K562 (cell line): ENCODE data around the gene TICAM1. TPM values are rescaled to one million over a fixed set of nuclear protein-coding genes. Genes with fewer than 3 reads are reported as not detected.

Experiments used
- ATAC-seq: fragments of 200-7000 bp; cut with Tn5 transposase; 3 replicates; pipeline ENCODE4 v1.9.1; 2020; ENCODE audit warnings: moderate library complexity
- BruUV-seq: library from RNA; stranded (reverse); fragments of 400-500 nt; replicated peaks from 2 replicates; lab custom pipeline; 2021; lab: Mats Ljungman, UMichigan
- CTCF ChIA-PET: fragments of 300-600 bp; formaldehyde crosslinking; extraction: SDS; loops from one replicate; lab custom pipeline; 2021; ENCODE audit warnings: low intra/inter-chr PET ratio; lab: Yijun Ruan, JAX
- POLR2A ChIA-PET: fragments of 300-600, 350-650 bp; sonication (Branson Sonifier 250); formaldehyde crosslinking; extraction: SDS; loops from one replicate; lab custom pipeline; 2021; ENCODE audit warnings: antibody characterized with exemption, inconsistent platforms; lab: Yijun Ruan, JAX
- DNase-seq, 4 experiments: peaks; one replicate each; pipeline versions ENCODE4 v3.0.0 to v3.0.0-alpha.2; 2011 to 2018; ENCODE audit warnings: low spot score in 3 of 4, mixed read lengths in 3 of 4; ENCODE audit errors: extremely low read depth in 1 of 4
- FAIRE-seq: peaks from 2 replicates; lab custom pipeline; 2011; peaks lifted over from hg19 to GRCh38; lab: Jason Lieb, UNC
- H2AFZ ChIP-seq: 2 replicates; pipeline ENCODE4 v1.6.0; 2011; ENCODE audit warnings: low read depth, low read length, control low read depth, inconsistent platforms
- H3K27ac ChIP-seq: fragments of 200-600 bp; 3 replicates; pipeline ENCODE4 v1.8.0; 2011; ENCODE audit warnings: low read depth, mild to moderate bottlenecking, control low read depth, inconsistent platforms, low read length, moderate library complexity, mixed read lengths; ENCODE audit errors: extremely low read depth
- H3K27me3 ChIP-seq, 2 experiments: fragments of 300-600 bp in 1 of 2; 2 replicates in 1 of 2; 3 replicates in 1 of 2; pipeline versions ENCODE4 v1.6.0 to v1.8.0; 2011; ENCODE audit warnings: inconsistent platforms in 2 of 2, low read length in 2 of 2, mild to moderate bottlenecking in 1 of 2, mixed read lengths in 1 of 2, moderate library complexity in 1 of 2; ENCODE audit not compliant: control insufficient read depth in 2 of 2, insufficient read depth in 2 of 2
- H3K36me3 ChIP-seq: fragments of 300-600 bp; 3 replicates; pipeline ENCODE4 v1.8.0; 2011; ENCODE audit warnings: mild to moderate bottlenecking, low read length, inconsistent platforms; ENCODE audit not compliant: control insufficient read depth, insufficient read depth
- H3K4me1 ChIP-seq, 2 experiments: fragments of 200-600 bp in 1 of 2; replicated peaks in 1 of 2; 2 replicates in 1 of 2; 3 replicates in 1 of 2; pipeline versions ENCODE4 v1.5.1 to v1.8.0; 2011; ENCODE audit warnings: inconsistent platforms in 2 of 2, low read length in 2 of 2, mild to moderate bottlenecking in 1 of 2, mixed read lengths in 1 of 2, moderate library complexity in 1 of 2; ENCODE audit not compliant: control insufficient read depth in 2 of 2, insufficient read depth in 2 of 2
- H3K4me2 ChIP-seq: 2 replicates; pipeline ENCODE4 v1.6.1; 2011; ENCODE audit warnings: low read length, control low read depth, inconsistent platforms, mixed read lengths; ENCODE audit not compliant: insufficient read depth
- H3K4me3 ChIP-seq: fragments of 200-600 bp; sonication (generic), shearing (Covaris generic); 2 replicates; pipeline ENCODE4 v1.5.1; 2016; ENCODE audit warnings: control low read depth, inconsistent platforms
- H3K79me2 ChIP-seq: fragments of 200-600 bp; 3 replicates; pipeline ENCODE4 v1.8.0; 2011; ENCODE audit warnings: low read length, inconsistent platforms; ENCODE audit not compliant: control insufficient read depth, insufficient read depth
- H3K9ac ChIP-seq, 2 experiments: 2 replicates each; pipeline versions ENCODE4 v1.6.0 to v1.6.1; 2011; ENCODE audit warnings: low read depth in 2 of 2, low read length in 2 of 2, control low read depth in 1 of 2, inconsistent platforms in 1 of 2, mild to moderate bottlenecking in 1 of 2, mixed read lengths in 1 of 2; ENCODE audit not compliant: insufficient read depth in 1 of 2
- H3K9me1 ChIP-seq: one replicate; pipeline ENCODE4 v1.6.0; 2011; ENCODE audit warnings: inconsistent platforms, mild to moderate bottlenecking, low read length, moderate library complexity; ENCODE audit not compliant: control insufficient read depth, insufficient read depth
- H3K9me3 ChIP-seq: replicated peaks from 2 replicates; pipeline ENCODE4 v1.5.1; 2011; ENCODE audit warnings: low read depth, low read length, inconsistent platforms; ENCODE audit not compliant: control insufficient read depth, insufficient read depth
- H4K20me1 ChIP-seq: replicated peaks from 2 replicates; pipeline ENCODE4 v1.6.1; 2011; ENCODE audit warnings: low read length, inconsistent platforms, mixed read lengths; ENCODE audit not compliant: control insufficient read depth, insufficient read depth
- JUNB ChIP-seq: fragments of 450-650 bp; formaldehyde crosslinking; conservative IDR thresholded peaks from 2 replicates; pipeline ENCODE4 v1.4.0; 2020; ENCODE audit warnings: mild to moderate bottlenecking
- NFIX ChIP-seq: fragments of 250-450 bp; sonication (Bioruptor Pico); IDR thresholded peaks from 2 replicates; pipeline ENCODE4 v1.4.0; 2020; ENCODE audit warnings: low read depth, mild to moderate bottlenecking, moderate library complexity
- PHB ChIP-seq: fragments of 250-450 bp; sonication (Bioruptor Pico); IDR thresholded peaks from 2 replicates; pipeline ENCODE4 v1.5.0; 2021
- PRMT5 ChIP-seq: sonication (generic); formaldehyde crosslinking; IDR thresholded peaks from 2 replicates; pipeline ENCODE4 v1.5.0; 2020; ENCODE audit warnings: missing genetic modification reagents
- RBM25 ChIP-seq: fragments of 200-400 bp; formaldehyde crosslinking; IDR thresholded peaks from 2 replicates; pipeline ENCODE4 v1.6.1; 2018; ENCODE audit warnings: low read length, low read depth, moderate library complexity; ENCODE audit not compliant: severe bottlenecking
- ZFX ChIP-seq: sonication (generic); formaldehyde crosslinking; IDR thresholded peaks from 2 replicates; pipeline ENCODE4 v1.8.0; 2022; ENCODE audit warnings: mild to moderate bottlenecking, missing genetic modification reagents, moderate library complexity
- ZNF695 ChIP-seq: fragments of 450-650 bp; formaldehyde crosslinking; IDR thresholded peaks from 2 replicates; pipeline ENCODE4 v1.4.0; 2020; ENCODE audit warnings: mild to moderate bottlenecking, moderate library complexity
- WGBS: fragments of 100-300 bp; shearing (Covaris generic); methylation state at CpG from one replicate; pipeline ENCODE4 v1.1.6; 2016; ENCODE audit warnings: low coverage, mixed read lengths; ENCODE audit not compliant: insufficient coverage; ENCODE audit errors: missing lambda C conversion rate; 5-methylcytosine and 5-hydroxymethylcytosine counted together
- in situ Hi-C: fragments of 300-500 bp; cut with MboI; formaldehyde crosslinking; loops from 4 replicates; pipeline ENCODE4 v1.15.0; 2018; ENCODE audit warnings: inconsistent platforms, mixed read lengths
- intact Hi-C: fragments of 100-400 bp; cut with micrococcal nuclease; formaldehyde crosslinking; loops from 2 replicates; pipeline ENCODE4 v1.14.2; 2022
- polyA plus RNA-seq, 8 experiments: library from polyadenylated mRNA; depleted of rRNA in 4 of 8; stranded (reverse) in 5 of 8; unstranded in 3 of 8; fragments of >200 nt; fragmentation: Nextera tagmentation in 2 of 8; fragmentation: Illumina TruSeq in 1 of 8; extraction: Ambion mirVana in 2 of 8; extraction: Trizol in 1 of 8; gene quantifications; 2 replicates each; pipeline versions ENCODE4 v1.2.1 to v1.2.3, GENCODE V29; 2011 to 2014; ENCODE audit warnings: inconsistent platforms in 1 of 8, missing spikeins in 1 of 8
- total RNA-seq, 7 experiments: library from RNA; depleted of rRNA in 6 of 7; stranded (reverse); fragments of >200 nt in 6 of 7; fragmentation: Illumina TruSeq in 2 of 7; extraction: Trizol in 2 of 7; gene quantifications; 2 replicates each; pipeline versions ENCODE4 v1.2.1 to v1.2.3, GENCODE V29; 2011 to 2021; ENCODE audit warnings: low replicate concordance in 1 of 7
- TF ChIP-seq, protein P1 (sequence below), 2 experiments: fragments of 450-650 bp; IDR thresholded peaks; 2 replicates each; pipeline ENCODE4 v1.6.1; 2016
- TF ChIP-seq, protein P2 (sequence below): fragments of 450-650 bp; IDR thresholded peaks from 2 replicates; pipeline ENCODE4 v1.6.1; 2016; ENCODE audit warnings: mild to moderate bottlenecking, moderate library complexity

Gene TICAM1
- total and polyA plus RNA-seq, 9 of the 15 experiments (the other 6 are each of a cell fraction or from before 2014, with no cell fraction given), result 0.07 to 11.6 (median 1.5) TPM

GRCh38 chr19:4868286-4868834 is 36.8 kb upstream of the TICAM1 start:
- POLR2A ChIA-PET, result interaction anchor here (0.6 to 2.1 kb wide), 6 partner anchors 14 to 153 kb away, joined by 3 to 6 read pairs (median 4); partner anchors contain the start of gene KDM4B
- TF ChIP-seq ZNF695, result no peak
- no peak for TF ChIP-seq JUNB (CRISPR knock-in tag)
- TF ChIP-seq ZFX (CRISPR knock-in tag), result 0 out of 2 replicates have a peak, but pooled peaks have one; percentile 24
- TF ChIP-seq NFIX (CRISPR knock-in tag), result no peak
- peak; percentile 66 for TF ChIP-seq RBM25
- TF ChIP-seq, protein P1, sequence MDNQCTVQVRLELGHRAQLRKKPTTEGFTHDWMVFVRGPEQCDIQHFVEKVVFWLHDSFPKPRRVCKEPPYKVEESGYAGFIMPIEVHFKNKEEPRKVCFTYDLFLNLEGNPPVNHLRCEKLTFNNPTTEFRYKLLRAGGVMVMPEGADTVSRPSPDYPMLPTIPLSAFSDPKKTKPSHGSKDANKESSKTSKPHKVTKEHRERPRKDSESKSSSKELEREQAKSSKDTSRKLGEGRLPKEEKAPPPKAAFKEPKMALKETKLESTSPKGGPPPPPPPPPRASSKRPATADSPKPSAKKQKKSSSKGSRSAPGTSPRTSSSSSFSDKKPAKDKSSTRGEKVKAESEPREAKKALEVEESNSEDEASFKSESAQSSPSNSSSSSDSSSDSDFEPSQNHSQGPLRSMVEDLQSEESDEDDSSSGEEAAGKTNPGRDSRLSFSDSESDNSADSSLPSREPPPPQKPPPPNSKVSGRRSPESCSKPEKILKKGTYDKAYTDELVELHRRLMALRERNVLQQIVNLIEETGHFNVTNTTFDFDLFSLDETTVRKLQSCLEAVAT (IDR thresholded peaks at IDR 0.05), result 0 out of 4 replicates have a peak, but pooled peaks of 1 of the 2 experiments have one; percentile 1
- TF ChIP-seq, protein P2, sequence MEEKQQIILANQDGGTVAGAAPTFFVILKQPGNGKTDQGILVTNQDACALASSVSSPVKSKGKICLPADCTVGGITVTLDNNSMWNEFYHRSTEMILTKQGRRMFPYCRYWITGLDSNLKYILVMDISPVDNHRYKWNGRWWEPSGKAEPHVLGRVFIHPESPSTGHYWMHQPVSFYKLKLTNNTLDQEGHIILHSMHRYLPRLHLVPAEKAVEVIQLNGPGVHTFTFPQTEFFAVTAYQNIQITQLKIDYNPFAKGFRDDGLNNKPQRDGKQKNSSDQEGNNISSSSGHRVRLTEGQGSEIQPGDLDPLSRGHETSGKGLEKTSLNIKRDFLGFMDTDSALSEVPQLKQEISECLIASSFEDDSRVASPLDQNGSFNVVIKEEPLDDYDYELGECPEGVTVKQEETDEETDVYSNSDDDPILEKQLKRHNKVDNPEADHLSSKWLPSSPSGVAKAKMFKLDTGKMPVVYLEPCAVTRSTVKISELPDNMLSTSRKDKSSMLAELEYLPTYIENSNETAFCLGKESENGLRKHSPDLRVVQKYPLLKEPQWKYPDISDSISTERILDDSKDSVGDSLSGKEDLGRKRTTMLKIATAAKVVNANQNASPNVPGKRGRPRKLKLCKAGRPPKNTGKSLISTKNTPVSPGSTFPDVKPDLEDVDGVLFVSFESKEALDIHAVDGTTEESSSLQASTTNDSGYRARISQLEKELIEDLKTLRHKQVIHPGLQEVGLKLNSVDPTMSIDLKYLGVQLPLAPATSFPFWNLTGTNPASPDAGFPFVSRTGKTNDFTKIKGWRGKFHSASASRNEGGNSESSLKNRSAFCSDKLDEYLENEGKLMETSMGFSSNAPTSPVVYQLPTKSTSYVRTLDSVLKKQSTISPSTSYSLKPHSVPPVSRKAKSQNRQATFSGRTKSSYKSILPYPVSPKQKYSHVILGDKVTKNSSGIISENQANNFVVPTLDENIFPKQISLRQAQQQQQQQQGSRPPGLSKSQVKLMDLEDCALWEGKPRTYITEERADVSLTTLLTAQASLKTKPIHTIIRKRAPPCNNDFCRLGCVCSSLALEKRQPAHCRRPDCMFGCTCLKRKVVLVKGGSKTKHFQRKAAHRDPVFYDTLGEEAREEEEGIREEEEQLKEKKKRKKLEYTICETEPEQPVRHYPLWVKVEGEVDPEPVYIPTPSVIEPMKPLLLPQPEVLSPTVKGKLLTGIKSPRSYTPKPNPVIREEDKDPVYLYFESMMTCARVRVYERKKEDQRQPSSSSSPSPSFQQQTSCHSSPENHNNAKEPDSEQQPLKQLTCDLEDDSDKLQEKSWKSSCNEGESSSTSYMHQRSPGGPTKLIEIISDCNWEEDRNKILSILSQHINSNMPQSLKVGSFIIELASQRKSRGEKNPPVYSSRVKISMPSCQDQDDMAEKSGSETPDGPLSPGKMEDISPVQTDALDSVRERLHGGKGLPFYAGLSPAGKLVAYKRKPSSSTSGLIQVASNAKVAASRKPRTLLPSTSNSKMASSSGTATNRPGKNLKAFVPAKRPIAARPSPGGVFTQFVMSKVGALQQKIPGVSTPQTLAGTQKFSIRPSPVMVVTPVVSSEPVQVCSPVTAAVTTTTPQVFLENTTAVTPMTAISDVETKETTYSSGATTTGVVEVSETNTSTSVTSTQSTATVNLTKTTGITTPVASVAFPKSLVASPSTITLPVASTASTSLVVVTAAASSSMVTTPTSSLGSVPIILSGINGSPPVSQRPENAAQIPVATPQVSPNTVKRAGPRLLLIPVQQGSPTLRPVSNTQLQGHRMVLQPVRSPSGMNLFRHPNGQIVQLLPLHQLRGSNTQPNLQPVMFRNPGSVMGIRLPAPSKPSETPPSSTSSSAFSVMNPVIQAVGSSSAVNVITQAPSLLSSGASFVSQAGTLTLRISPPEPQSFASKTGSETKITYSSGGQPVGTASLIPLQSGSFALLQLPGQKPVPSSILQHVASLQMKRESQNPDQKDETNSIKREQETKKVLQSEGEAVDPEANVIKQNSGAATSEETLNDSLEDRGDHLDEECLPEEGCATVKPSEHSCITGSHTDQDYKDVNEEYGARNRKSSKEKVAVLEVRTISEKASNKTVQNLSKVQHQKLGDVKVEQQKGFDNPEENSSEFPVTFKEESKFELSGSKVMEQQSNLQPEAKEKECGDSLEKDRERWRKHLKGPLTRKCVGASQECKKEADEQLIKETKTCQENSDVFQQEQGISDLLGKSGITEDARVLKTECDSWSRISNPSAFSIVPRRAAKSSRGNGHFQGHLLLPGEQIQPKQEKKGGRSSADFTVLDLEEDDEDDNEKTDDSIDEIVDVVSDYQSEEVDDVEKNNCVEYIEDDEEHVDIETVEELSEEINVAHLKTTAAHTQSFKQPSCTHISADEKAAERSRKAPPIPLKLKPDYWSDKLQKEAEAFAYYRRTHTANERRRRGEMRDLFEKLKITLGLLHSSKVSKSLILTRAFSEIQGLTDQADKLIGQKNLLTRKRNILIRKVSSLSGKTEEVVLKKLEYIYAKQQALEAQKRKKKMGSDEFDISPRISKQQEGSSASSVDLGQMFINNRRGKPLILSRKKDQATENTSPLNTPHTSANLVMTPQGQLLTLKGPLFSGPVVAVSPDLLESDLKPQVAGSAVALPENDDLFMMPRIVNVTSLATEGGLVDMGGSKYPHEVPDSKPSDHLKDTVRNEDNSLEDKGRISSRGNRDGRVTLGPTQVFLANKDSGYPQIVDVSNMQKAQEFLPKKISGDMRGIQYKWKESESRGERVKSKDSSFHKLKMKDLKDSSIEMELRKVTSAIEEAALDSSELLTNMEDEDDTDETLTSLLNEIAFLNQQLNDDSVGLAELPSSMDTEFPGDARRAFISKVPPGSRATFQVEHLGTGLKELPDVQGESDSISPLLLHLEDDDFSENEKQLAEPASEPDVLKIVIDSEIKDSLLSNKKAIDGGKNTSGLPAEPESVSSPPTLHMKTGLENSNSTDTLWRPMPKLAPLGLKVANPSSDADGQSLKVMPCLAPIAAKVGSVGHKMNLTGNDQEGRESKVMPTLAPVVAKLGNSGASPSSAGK, result no peak
- no peak for TF ChIP-seq PRMT5 (CRISPR knock-in tag)
- no peak for TF ChIP-seq PHB

More at GRCh38 chr19:4868286-4868834, 36.8 kb upstream of the TICAM1 start:
- peak overlapping the region; percentile 67 to 96 for H3K9ac ChIP-seq
- H3K79me2 ChIP-seq, result peaks cover 21% of the 10 kb centered on the region
- TSS peak; percentile 63 for BruUV-seq
- ATAC-seq (no peak), FAIRE-seq (no peak), DNase-seq (peak in 2 of 4 experiments; percentile 2 to 5)
- H3K4me2 ChIP-seq, result peak overlapping the region; percentile 85; the same call in 1 of the 2 replicates
- 45% methylated on average over 10 of the region's 10 CpGs for WGBS
- in situ Hi-C loops, result no loop called here
- intact Hi-C loops, result loop anchor here (5.0 kb wide), 1 partner anchor 51 kb away; no protein-coding TSS in a partner anchor
- peaks cover 16 to 35% of the 10 kb centered on the region in 2 experiments for H3K4me1 ChIP-seq
- 0 out of 3 replicates have a peak, but pooled peaks cover 2% of the 10 kb centered on the region for H3K36me3 ChIP-seq
- 0 out of 2 replicates have a peak, but pooled peaks cover 5% of the 10 kb centered on the region for H4K20me1 ChIP-seq
- H3K27ac ChIP-seq, result peak overlapping the region; percentile 80
- H3K27me3 ChIP-seq, result no peaks in the 10 kb centered on the region
- no peak overlapping the region for H3K4me3 ChIP-seq
- H3K9me1 ChIP-seq, result no peaks in the 10 kb centered on the region
- peak overlapping the region; percentile 88; the same call in 1 of the 2 replicates for H2AFZ ChIP-seq
- CTCF ChIA-PET, result no interaction called here
- no peaks in the 10 kb centered on the region for H3K9me3 ChIP-seq
